Activated CD8-positive, alpha-beta memory T cell treated with anti-CD3 and anti-CD28 coated beads for 48 hours (primary cell): ENCODE measurements around the gene IRF2.
"Not testable (repeated sequence)": the region's sequence is repeated elsewhere in the genome, so short reads cannot be mapped to it uniquely, and the experiment has no call there.

Source experiments
- DNase-seq, 3 experiments: peaks; one replicate each; pipeline ENCODE4 v3.0.0-alpha.2; 2020; ENCODE audit warnings: low read depth in 2 of 3, low spot score in 2 of 3

The IRF2 gene

GRCh38 chr4:184392748-184393559 is 81.4 kb downstream of the IRF2 start:
- no peak for DNase-seq

DNA sequence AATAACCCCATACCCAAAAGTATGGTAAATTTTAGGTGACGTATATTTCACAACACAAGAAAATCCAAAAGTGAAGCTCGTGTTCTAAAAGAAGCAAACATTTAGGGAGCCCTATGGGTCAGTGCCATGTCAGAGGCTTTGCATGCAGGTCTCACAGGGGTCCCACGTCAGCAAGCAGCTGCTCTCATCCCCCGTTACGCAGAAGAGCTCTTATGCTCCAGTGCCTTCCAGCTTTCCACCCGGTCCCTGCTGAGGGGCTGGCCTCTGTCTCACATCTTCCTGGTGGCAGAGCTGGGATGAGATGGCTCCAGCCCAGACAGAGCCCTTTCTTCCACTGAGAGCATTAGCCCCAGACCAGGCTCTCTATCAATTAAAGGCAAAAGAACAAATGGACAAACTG is 82.0 kb downstream of the IRF2 start:
- DNase-seq, result no peak

- no peak for DNase-seq
These were observed 84.1 kb downstream of the IRF2 start for GRCh38 chr4:184389978-184390900.

DNA sequence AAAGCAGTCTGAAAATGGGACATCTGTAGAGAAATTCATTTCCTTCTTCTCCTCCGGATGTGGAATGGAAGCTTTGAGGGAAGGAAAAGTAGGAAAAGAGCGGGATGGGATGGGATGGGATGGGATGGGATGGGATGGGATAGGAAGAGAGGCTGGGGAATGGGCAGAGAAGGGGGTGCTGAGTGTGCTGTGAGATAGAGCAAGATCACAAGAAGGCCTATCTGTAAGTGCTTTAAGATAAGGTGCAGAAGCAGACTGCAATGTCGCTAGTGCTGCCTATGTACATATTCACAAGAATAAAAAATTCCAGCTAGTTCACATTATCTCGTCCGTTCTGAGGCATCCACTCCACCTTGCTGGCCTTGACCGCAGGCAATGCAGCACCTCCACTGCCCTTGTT is 86.2 kb downstream of the IRF2 start:
- DNase-seq, result no peak

GRCh38 chr4:184387351-184387750 is 87.0 kb downstream of the IRF2 start:
- no peak for DNase-seq

GRCh38 chr4:184386271-184386781 is 88.0 kb downstream of the IRF2 start:
- DNase-seq, result no peak

DNA sequence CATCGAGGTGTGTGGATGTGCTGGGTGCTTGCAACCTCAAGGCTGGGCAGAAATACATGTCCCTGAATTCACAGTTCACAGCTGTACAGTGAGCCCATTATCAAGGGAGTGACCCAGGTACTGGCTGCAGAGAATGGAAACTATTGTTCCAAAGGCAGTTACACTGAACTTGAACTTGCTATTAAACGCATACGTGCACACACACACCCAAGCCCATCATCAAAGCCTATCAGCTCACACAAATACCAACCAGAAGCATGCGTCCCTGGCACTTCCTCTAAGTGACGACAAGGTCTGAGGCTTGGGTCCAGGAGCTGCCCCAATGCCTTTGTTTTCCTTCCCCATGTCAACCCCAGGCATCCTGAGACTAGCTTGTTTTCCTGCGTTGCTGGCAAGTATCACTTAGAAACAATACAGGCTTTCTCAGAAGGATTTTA is 88.6 kb downstream of the IRF2 start:
- no peak for DNase-seq

- DNase-seq, result no peak
These were observed 89.4 kb downstream of the IRF2 start for GRCh38 chr4:184384810-184385557.

GRCh38 chr4:184384056-184384809 is 90.1 kb downstream of the IRF2 start:
- no peak for DNase-seq

DNA sequence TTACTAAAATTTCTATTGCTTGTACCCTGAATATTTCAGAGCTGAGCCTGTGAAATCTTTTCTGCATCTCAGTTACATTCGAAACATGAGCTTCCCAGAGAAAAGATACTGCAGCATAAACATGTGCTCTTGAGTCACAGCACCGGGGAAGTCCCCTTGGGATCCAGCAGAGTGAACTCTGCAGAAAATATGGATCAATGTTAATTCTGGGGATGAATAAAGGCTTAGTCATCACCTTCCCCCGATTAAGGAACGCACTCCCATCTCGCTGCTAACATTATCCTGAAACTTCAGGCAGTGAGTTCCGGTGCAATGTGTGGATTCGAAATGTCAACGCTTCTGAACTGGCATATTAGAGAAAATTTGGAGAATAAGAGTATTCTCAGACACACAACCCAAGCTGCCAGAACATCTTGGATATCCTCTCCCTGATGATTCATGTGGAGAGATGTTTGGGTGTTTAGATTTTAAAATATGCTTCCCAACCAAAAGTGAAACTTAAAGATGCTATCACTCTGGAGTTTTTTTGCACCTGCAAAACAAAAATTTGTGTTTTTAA is 90.8 kb downstream of the IRF2 start:
- DNase-seq, result no peak

- DNase-seq, result no peak
These were observed 92.0 kb downstream of the IRF2 start for GRCh38 chr4:184382189-184382846.

DNA sequence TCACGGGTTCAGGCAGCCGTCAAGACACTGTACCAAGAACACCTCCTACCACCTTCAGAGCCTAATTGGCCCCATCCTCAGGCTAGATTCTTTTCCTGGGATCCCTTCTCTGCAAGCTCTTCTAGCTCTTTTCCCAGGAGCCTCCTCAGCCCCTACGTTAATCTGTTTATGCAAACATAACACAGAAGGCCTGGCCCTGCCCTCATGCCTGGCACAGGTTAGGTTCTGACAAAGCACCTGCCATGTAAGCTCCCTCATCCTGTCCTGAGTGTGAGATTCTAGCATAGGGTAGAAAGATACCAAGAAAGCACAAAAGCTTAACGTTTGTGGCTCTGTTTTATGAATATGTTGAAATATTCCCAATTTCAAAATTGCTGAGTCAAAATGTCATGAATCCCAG is 93.6 kb downstream of the IRF2 start:
- DNase-seq, result no peak

GRCh38 chr4:184380214-184380613 is 94.1 kb downstream of the IRF2 start:
- not testable (repeated sequence) for DNase-seq

DNA sequence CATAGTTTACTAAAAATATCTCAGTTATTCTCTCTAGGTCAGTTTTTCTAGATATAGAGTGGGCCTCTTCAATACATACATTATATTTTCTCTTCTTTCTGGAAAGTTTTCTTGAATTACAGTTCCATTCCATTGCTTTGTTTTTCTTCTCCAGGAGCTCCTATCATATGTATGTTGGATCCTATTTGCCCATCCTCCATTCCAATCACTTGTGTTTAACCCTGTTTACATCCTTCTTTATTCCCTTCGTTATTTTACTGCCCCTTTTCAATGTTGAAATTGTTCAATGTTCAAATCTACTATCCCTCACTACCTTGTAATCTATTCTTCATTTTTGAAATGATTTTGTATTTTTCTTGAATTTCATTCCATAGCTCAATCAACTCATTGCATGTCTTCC is 97.4 kb downstream of the IRF2 start:
- no peak for DNase-seq

DNA sequence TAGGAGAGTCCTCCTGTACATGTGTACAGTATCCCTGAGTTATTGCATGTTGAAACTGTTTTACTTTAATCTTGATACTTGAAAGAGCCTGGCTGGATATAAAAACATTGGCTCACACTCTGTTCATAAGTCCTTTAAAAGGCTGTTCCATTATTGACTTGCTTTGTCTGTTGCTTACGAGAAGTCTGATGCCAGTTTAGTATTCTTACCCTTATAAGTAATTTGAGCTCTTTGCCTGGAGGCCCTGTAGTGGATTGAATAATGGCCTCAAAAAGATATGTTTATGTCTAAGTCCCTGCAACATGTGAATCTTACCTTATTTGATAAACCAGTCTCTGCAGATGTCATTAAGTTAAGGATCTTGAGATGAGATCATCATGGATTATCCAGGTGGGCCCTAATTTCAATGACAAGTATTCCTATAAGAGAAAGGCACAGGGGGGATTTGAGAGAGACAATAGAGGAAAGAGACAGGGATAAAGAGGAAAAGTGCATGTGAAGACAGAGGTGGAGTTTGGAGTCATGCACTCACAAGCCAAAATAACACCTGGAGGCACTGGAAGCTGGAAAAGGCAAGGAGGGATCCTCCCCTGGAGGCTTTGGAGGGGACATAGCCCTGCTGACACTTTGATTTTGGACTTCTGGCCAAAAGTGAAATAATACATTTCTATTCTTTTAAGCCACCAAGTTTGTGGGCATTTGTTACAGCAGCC is 98.1 kb downstream of the IRF2 start:
- no peak for DNase-seq

DNA sequence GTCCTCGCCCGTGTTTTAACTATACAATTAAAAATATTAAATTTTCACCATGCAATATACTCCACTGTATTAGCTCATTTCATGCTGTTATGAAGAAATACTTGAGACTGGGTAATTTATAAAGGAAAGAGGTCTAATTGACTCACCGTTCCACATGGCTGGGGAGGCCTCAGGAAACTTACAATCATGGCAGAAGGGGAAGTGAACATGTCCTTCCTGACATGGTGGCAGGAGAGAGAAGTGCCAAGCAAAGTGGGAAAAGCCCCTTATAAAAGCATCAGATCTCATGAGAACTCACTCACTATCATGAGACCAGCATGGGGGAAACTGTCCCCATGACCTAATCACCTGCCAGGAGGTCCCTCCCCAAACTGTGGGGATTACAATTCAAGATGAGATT is 98.7 kb downstream of the IRF2 start:
- DNase-seq, result not testable (repeated sequence)

- DNase-seq, result no peak
These were observed 99.3 kb downstream of the IRF2 start for GRCh38 chr4:184375027-184375426.

GRCh38 chr4:184373886-184374405 is 100.4 kb downstream of the IRF2 start:
- no peak for DNase-seq

GRCh38 chr4:184371390-184371787 is 103.0 kb downstream of the IRF2 start:
- DNase-seq, result no peak
